GM23338 (cell line): Measurements from ENCODE around the gene FOXN4.

Experiments used
- CTCF ChIP-seq, 2 experiments: fragments of 200-600 bp in 1 of 2; sonication (generic) in 1 of 2; conservative IDR thresholded peaks; 2 replicates each; pipeline versions ENCODE4 v1.5.1 to v1.6.1; 2016 to 2017; ENCODE audit warnings: antibody characterized with exemption in 2 of 2, low read depth in 2 of 2, mild to moderate bottlenecking in 2 of 2, moderate library complexity in 1 of 2
- EZH2 ChIP-seq: fragments of 200-600 bp; sonication (generic); IDR thresholded peaks from one replicate; pipeline ENCODE4 v1.8.0; 2017; ENCODE audit warnings: antibody characterized with exemption, mild to moderate bottlenecking, low read depth; ENCODE audit not compliant: unreplicated experiment

- TF ChIP-seq CTCF (conservative IDR thresholded peaks at IDR 0.05; ENCODE audit: low read depth in 2 of 2) (no peak), EZH2 (no peak)
Measured at GRCh38 chr12:109347589-109347988, 38.5 kb upstream of the FOXN4 start, which contains the start of gene MYO1H.
